Activated gamma-delta T cell treated with Interleukin-2 at 50 U/mL for 16 hours (primary cell): Measurements from ENCODE around the gene MAPK12.

Experiments
- DNase-seq: peaks from one replicate; pipeline ENCODE4 v3.0.0-alpha.2; 2020

Gene MAPK12

GRCh38 chr22:50298937-50299784, 37.7 kb upstream of the MAPK12 start:
- no peak for DNase-seq

GRCh38 chr22:50298266-50298637, 36.8 kb upstream of the MAPK12 start:
- no peak for DNase-seq

GRCh38 chr22:50297510-50298265, 36.2 kb upstream of the MAPK12 start:
- no peak for DNase-seq

GRCh38 chr22:50296658-50297490, 35.4 kb upstream of the MAPK12 start:
- no peak for DNase-seq

GRCh38 chr22:50294319-50294656, 32.8 kb upstream of the MAPK12 start:
- DNase-seq: no peak

- no peak for DNase-seq
Measured at GRCh38 chr22:50293441-50294318, 32.2 kb upstream of the MAPK12 start.

GRCh38 chr22:50292643-50293440, 31.4 kb upstream of the MAPK12 start:
- no peak for DNase-seq

GRCh38 chr22:50289942-50290630, 28.6 kb upstream of the MAPK12 start:
- DNase-seq: no peak

- no peak for DNase-seq
Measured at GRCh38 chr22:50289151-50289941, 27.9 kb upstream of the MAPK12 start.

- no peak for DNase-seq
Measured at GRCh38 chr22:50287731-50288130, 26.2 kb upstream of the MAPK12 start.

- DNase-seq: no peak
Measured at GRCh38 chr22:50286701-50287318, 25.3 kb upstream of the MAPK12 start.

GRCh38 chr22:50286275-50286674, 24.8 kb upstream of the MAPK12 start:
- DNase-seq: no peak

- no peak for DNase-seq
Measured at GRCh38 chr22:50285568-50286229, 24.2 kb upstream of the MAPK12 start.

- DNase-seq: no peak
Measured at GRCh38 chr22:50284479-50284878, 23.0 kb upstream of the MAPK12 start.

- DNase-seq: no peak
Measured at GRCh38 chr22:50283821-50284220, 22.3 kb upstream of the MAPK12 start.

GRCh38 chr22:50282361-50283155, 21.1 kb upstream of the MAPK12 start:
- DNase-seq: no peak

- no peak for DNase-seq
Measured at GRCh38 chr22:50281957-50282356, 20.5 kb upstream of the MAPK12 start.

- no peak for DNase-seq
Measured at GRCh38 chr22:50281384-50281760, 19.9 kb upstream of the MAPK12 start.
